Neural progenitor cell (in vitro differentiated cells): ENCODE measurements around the gene SLC37A1. TPM values are rescaled to one million over a fixed set of nuclear protein-coding genes. Genes with fewer than 3 reads are reported as not detected.

ENCODE experiments used
- DNase-seq: peaks from one replicate; pipeline ENCODE4 v3.0.0-alpha.2; 2016; ENCODE audit warnings: low spot score
- H2AFZ ChIP-seq: fragments of 200-600 bp; sonication (generic); replicated peaks from 2 replicates; pipeline ENCODE4 v1.6.1; 2016; ENCODE audit warnings: antibody characterized with exemption
- H3F3A ChIP-seq: fragments of 200-600 bp; sonication (generic); 2 replicates; pipeline ENCODE4 v1.6.1; 2016; ENCODE audit warnings: antibody characterized with exemption, low read depth
- H3K27ac ChIP-seq: fragments of 200-600 bp; sonication (generic); 2 replicates; pipeline ENCODE4 v1.5.1; 2016; ENCODE audit warnings: mild to moderate bottlenecking
- H3K27me3 ChIP-seq: fragments of 200-600 bp; sonication (generic); 2 replicates; pipeline ENCODE4 v1.6.1; 2016; ENCODE audit warnings: mild to moderate bottlenecking, moderate library complexity
- H3K36me3 ChIP-seq: fragments of 200-600 bp; sonication (generic); 2 replicates; pipeline ENCODE4 v1.5.1; 2016
- H3K4me1 ChIP-seq: fragments of 200-600 bp; sonication (generic); 2 replicates; pipeline ENCODE4 v1.6.1; 2016; ENCODE audit warnings: mixed run types
- H3K4me2 ChIP-seq: fragments of 200-600 bp; sonication (generic); 2 replicates; pipeline ENCODE4 v1.6.1; 2016
- H3K4me3 ChIP-seq: fragments of 200-600 bp; sonication (generic); 2 replicates; pipeline ENCODE4 v1.5.1; 2016
- H3K79me2 ChIP-seq: fragments of 200-600 bp; sonication (generic); 2 replicates; pipeline ENCODE4 v1.6.1; 2016; ENCODE audit warnings: low read depth
- H3K9ac ChIP-seq: fragments of 200-600 bp; sonication (generic); 2 replicates; pipeline ENCODE4 v1.6.1; 2016
- H3K9me3 ChIP-seq: fragments of 200-600 bp; sonication (generic); 2 replicates; pipeline ENCODE4 v1.5.1; 2016; ENCODE audit warnings: low read depth
- H4K20me1 ChIP-seq: fragments of 200-600 bp; sonication (generic); 2 replicates; pipeline ENCODE4 v1.6.1; 2016; ENCODE audit warnings: low read depth
- H3K27ac Mint-ChIP-seq: 3 replicates; pipeline ENCODE4 v1.8.0; 2021; ENCODE audit warnings: mixed read lengths
- H3K27me3 Mint-ChIP-seq: 2 replicates; pipeline ENCODE4 v1.8.0; 2022; ENCODE audit warnings: low read depth, mild to moderate bottlenecking, inconsistent platforms, moderate library complexity, mixed read lengths; ENCODE audit not compliant: insufficient read depth
- H3K36me3 Mint-ChIP-seq: 3 replicates; pipeline ENCODE4 v1.8.0; 2021; ENCODE audit warnings: mixed read lengths
- H3K4me1 Mint-ChIP-seq: 3 replicates; pipeline ENCODE4 v1.8.0; 2021; ENCODE audit warnings: mixed read lengths
- H3K4me3 Mint-ChIP-seq: 3 replicates; pipeline ENCODE4 v1.8.0; 2021; ENCODE audit warnings: mild to moderate bottlenecking, moderate library complexity, mixed read lengths
- H3K9me3 Mint-ChIP-seq: 3 replicates; pipeline ENCODE4 v1.8.0; 2020; ENCODE audit warnings: mixed read lengths
- CTCF ChIP-seq: fragments of 200-600 bp; sonication (generic); IDR thresholded peaks from 2 replicates; pipeline ENCODE4 v1.5.1; 2017; ENCODE audit warnings: antibody characterized with exemption, mild to moderate bottlenecking
- EZH2 ChIP-seq: fragments of 200-600 bp; sonication (generic); IDR thresholded peaks from 2 replicates; pipeline ENCODE4 v1.6.1; 2017; ENCODE audit warnings: antibody characterized with exemption, mild to moderate bottlenecking, moderate library complexity
- EZH2phosphoT487 ChIP-seq: fragments of 200-600 bp; sonication (generic); IDR thresholded peaks from 2 replicates; pipeline ENCODE4 v1.6.1; 2017; ENCODE audit warnings: antibody characterized with exemption
- total RNA-seq: library from RNA; depleted of rRNA; stranded (reverse); fragments of >200 nt; gene quantifications from 2 replicates; pipeline ENCODE4 v1.2.3, GENCODE V29; 2015; ENCODE audit warnings: low replicate concordance

SLC37A1 gene
- total RNA-seq, 1 donor from 2014 or later: 1.2 TPM

- H3K27ac ChIP-seq: no peak overlapping the region
- no peaks in the 10 kb centered on the region for H4K20me1 ChIP-seq
- Mint-ChIP-seq H3K4me3 (no peak overlapping the region), H3K4me1 (peaks cover 6% of the 10 kb centered on the region), H3K27ac (no peak overlapping the region), H3K27me3 (peaks cover 13% of the 10 kb centered on the region), H3K9me3 (peaks cover 22% of the 10 kb centered on the region), H3K36me3 (no peaks in the 10 kb centered on the region)
- H3K9me3 ChIP-seq: no peaks in the 10 kb centered on the region
- no peak overlapping the region for H3K4me3 ChIP-seq
- H3K9ac ChIP-seq: no peak overlapping the region
- no peaks in the 10 kb centered on the region for H3K79me2 ChIP-seq
- no peak for DNase-seq
- no peaks in the 10 kb centered on the region for H3F3A ChIP-seq
- H2AFZ ChIP-seq: no peak overlapping the region
- peaks cover 11% of the 10 kb centered on the region for H3K27me3 ChIP-seq
- no peak overlapping the region for H3K4me2 ChIP-seq
- H3K36me3 ChIP-seq: no peaks in the 10 kb centered on the region
- TF ChIP-seq EZH2phosphoT487 (no peak), EZH2 (no peak)
- H3K4me1 ChIP-seq: peaks cover 8% of the 10 kb centered on the region
Measured at GRCh38 chr21:42594616-42595282, 81.1 kb downstream of the SLC37A1 start.

GRCh38 chr21:42595283-42596187, 81.9 kb downstream of the SLC37A1 start:
- Mint-ChIP-seq H3K27ac (no peak overlapping the region), H3K36me3 (no peaks in the 10 kb centered on the region), H3K9me3 (peaks cover 22% of the 10 kb centered on the region), H3K4me3 (no peak overlapping the region), H3K27me3 (peaks cover 13% of the 10 kb centered on the region), H3K4me1 (peaks cover 6% of the 10 kb centered on the region)
- DNase-seq: no peak
- Histone ChIP-seq H3K27me3 (peaks cover 11% of the 10 kb centered on the region), H3F3A (no peaks in the 10 kb centered on the region), H3K4me2 (no peak overlapping the region), H2AFZ (no peak overlapping the region), H3K4me1 (peaks cover 8% of the 10 kb centered on the region), H4K20me1 (no peaks in the 10 kb centered on the region), H3K9me3 (no peaks in the 10 kb centered on the region), H3K79me2 (no peaks in the 10 kb centered on the region), H3K27ac (no peak overlapping the region), H3K36me3 (no peaks in the 10 kb centered on the region), H3K4me3 (no peak overlapping the region), H3K9ac (no peak overlapping the region)
- TF ChIP-seq CTCF (no peak), EZH2phosphoT487 (no peak), EZH2 (no peak)

DNA sequence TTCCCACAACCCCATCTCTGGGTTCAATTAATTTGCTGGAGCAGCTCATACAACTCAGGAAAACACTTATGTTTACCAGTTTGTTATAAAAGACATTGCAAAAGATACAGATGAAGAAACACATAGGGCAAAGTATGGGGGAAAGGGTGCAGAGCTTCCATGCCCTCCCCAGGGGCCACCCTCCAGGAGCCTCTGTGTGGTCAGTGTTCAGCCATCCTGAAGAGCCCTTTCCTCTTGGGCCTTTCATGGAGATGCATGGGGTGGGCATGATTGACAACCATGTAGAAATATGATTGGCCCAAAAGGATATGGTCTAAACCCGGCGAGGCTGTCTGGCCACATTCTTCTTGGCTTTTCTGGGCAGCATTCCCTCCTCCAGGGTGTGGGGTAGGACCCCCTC, 83.0 kb downstream of the SLC37A1 start:
- Histone ChIP-seq H3K27ac (no peak overlapping the region), H3F3A (no peaks in the 10 kb centered on the region), H3K27me3 (peaks cover 11% of the 10 kb centered on the region), H3K79me2 (no peaks in the 10 kb centered on the region), H4K20me1 (no peaks in the 10 kb centered on the region), H3K36me3 (no peaks in the 10 kb centered on the region), H3K9ac (no peak overlapping the region), H3K4me2 (no peak overlapping the region), H3K4me3 (no peak overlapping the region), H3K4me1 (peaks cover 8% of the 10 kb centered on the region), H3K9me3 (no peaks in the 10 kb centered on the region), H2AFZ (no peak overlapping the region)
- Mint-ChIP-seq H3K4me3 (no peak overlapping the region), H3K4me1 (peaks cover 6% of the 10 kb centered on the region), H3K36me3 (no peaks in the 10 kb centered on the region), H3K27ac (no peak overlapping the region), H3K9me3 (peaks cover 22% of the 10 kb centered on the region), H3K27me3 (peaks cover 11% of the 10 kb centered on the region)
- no peak for DNase-seq
- TF ChIP-seq CTCF (no peak), EZH2phosphoT487 (no peak), EZH2 (no peak)
